H9 (cell line): Measurements from ENCODE around the gene S1PR5. TPM values are rescaled to one million over a fixed set of nuclear protein-coding genes. Genes with fewer than 3 reads are reported as not detected.

Source experiments
- DNase-seq: peaks from one replicate; pipeline ENCODE4 v3.0.0-alpha.2; 2017
- H2AFZ ChIP-seq: one replicate; pipeline ENCODE4 v1.6.1; 2013; ENCODE audit warnings: mild to moderate bottlenecking, low read length, control low read depth, moderate library complexity
- H2AK5ac ChIP-seq: 2 replicates; pipeline ENCODE4 v1.6.1; 2013; ENCODE audit warnings: low read length, control low read depth, mixed read lengths; ENCODE audit not compliant: insufficient read length
- H2BK120ac ChIP-seq: one replicate; pipeline ENCODE4 v1.6.1; 2013; ENCODE audit warnings: low read depth, mild to moderate bottlenecking, low read length, control low read depth, inconsistent platforms; ENCODE audit not compliant: poor library complexity, severe bottlenecking
- H2BK12ac ChIP-seq: 2 replicates; pipeline ENCODE4 v1.6.1; 2013; ENCODE audit warnings: low read length, control low read depth, mixed read lengths, low read depth; ENCODE audit not compliant: insufficient read length
- H2BK15ac ChIP-seq: 2 replicates; pipeline ENCODE4 v1.6.1; 2013; ENCODE audit warnings: low read depth, low read length, control low read depth
- H2BK20ac ChIP-seq: one replicate; pipeline ENCODE4 v1.6.1; 2013; ENCODE audit warnings: low read depth, mild to moderate bottlenecking, low read length, control low read depth, inconsistent platforms; ENCODE audit not compliant: poor library complexity, severe bottlenecking
- H2BK5ac ChIP-seq: 2 replicates; pipeline ENCODE4 v1.6.1; 2013; ENCODE audit warnings: low read length, control low read depth, mixed read lengths; ENCODE audit not compliant: insufficient read length
- H3K14ac ChIP-seq: 2 replicates; pipeline ENCODE4 v1.6.1; 2013; ENCODE audit warnings: low read length, control low read depth; ENCODE audit not compliant: insufficient read depth
- H3K18ac ChIP-seq: 2 replicates; pipeline ENCODE4 v1.6.1; 2013; ENCODE audit warnings: low read depth, mild to moderate bottlenecking, mixed read lengths, low read length, control low read depth; ENCODE audit not compliant: insufficient read length
- H3K23ac ChIP-seq: 2 replicates; pipeline ENCODE4 v1.6.1; 2013; ENCODE audit warnings: low read length, control low read depth, mixed read lengths, low read depth; ENCODE audit not compliant: insufficient read length
- H3K23me2 ChIP-seq: 2 replicates; pipeline ENCODE4 v1.6.1; 2013; ENCODE audit warnings: low read depth, mild to moderate bottlenecking, mixed read lengths, low read length, control low read depth; ENCODE audit not compliant: insufficient read length, poor library complexity, severe bottlenecking
- H3K27ac ChIP-seq: 2 replicates; pipeline ENCODE4 v1.5.1; 2013; ENCODE audit warnings: low read length, control low read depth, mixed read lengths, low read depth; ENCODE audit not compliant: insufficient read length
- H3K27me3 ChIP-seq: 2 replicates; pipeline ENCODE4 v1.6.1; 2013; ENCODE audit warnings: low read length, control low read depth, inconsistent platforms; ENCODE audit not compliant: insufficient read depth
- H3K4ac ChIP-seq: 2 replicates; pipeline ENCODE4 v1.6.1; 2013; ENCODE audit warnings: low read depth, mild to moderate bottlenecking, control low read depth, inconsistent platforms, low read length, moderate library complexity
- H3K4me1 ChIP-seq: 2 replicates; pipeline ENCODE4 v1.6.1; 2013; ENCODE audit warnings: low read length, control low read depth, inconsistent platforms; ENCODE audit not compliant: insufficient read depth
- H3K4me2 ChIP-seq: 2 replicates; pipeline ENCODE4 v1.6.1; 2013; ENCODE audit warnings: low read length, control low read depth, mixed read lengths; ENCODE audit not compliant: insufficient read length, insufficient read depth
- H3K56ac ChIP-seq: 2 replicates; pipeline ENCODE4 v1.6.1; 2013; ENCODE audit warnings: low read depth, mild to moderate bottlenecking, mixed read lengths, low read length, control low read depth; ENCODE audit not compliant: insufficient read length
- H3K79me1 ChIP-seq: 2 replicates; pipeline ENCODE4 v1.6.1; 2013; ENCODE audit warnings: low read depth, mild to moderate bottlenecking, moderate library complexity, low read length, control low read depth, inconsistent platforms; ENCODE audit not compliant: insufficient read depth, poor library complexity, severe bottlenecking
- H3K79me2 ChIP-seq: 2 replicates; pipeline ENCODE4 v1.6.1; 2013; ENCODE audit warnings: low read length, control low read depth, inconsistent platforms; ENCODE audit not compliant: insufficient read depth
- H3K9ac ChIP-seq: 2 replicates; pipeline ENCODE4 v1.6.1; 2013; ENCODE audit warnings: low read length, control low read depth, mixed read lengths; ENCODE audit not compliant: insufficient read length; ENCODE audit errors: extremely low read depth
- H3K9me3 ChIP-seq: one replicate; pipeline ENCODE4 v1.6.1; 2013; ENCODE audit warnings: low read depth, low read length, inconsistent platforms; ENCODE audit not compliant: control insufficient read depth
- H3T11ph ChIP-seq: one replicate; pipeline ENCODE4 v1.6.1; 2013; ENCODE audit warnings: mild to moderate bottlenecking, low read length, control low read depth, inconsistent platforms
- H4K20me1 ChIP-seq: one replicate; pipeline ENCODE4 v1.6.1; 2013; ENCODE audit not compliant: control insufficient read depth, insufficient read length, insufficient read depth
- H4K5ac ChIP-seq: 2 replicates; pipeline ENCODE4 v1.6.1; 2013; ENCODE audit warnings: low read depth, mild to moderate bottlenecking, mixed read lengths, low read length, control low read depth; ENCODE audit not compliant: insufficient read length
- H4K8ac ChIP-seq: replicated peaks from 2 replicates; pipeline ENCODE4 v1.6.1; 2013; ENCODE audit warnings: low read length, control low read depth, mixed read lengths, low read depth; ENCODE audit not compliant: insufficient read length
- H4K91ac ChIP-seq: 2 replicates; pipeline ENCODE4 v1.6.1; 2013; ENCODE audit warnings: low read depth, mild to moderate bottlenecking, moderate library complexity, mixed read lengths, low read length, control low read depth; ENCODE audit not compliant: insufficient read length
- H3K27ac Mint-ChIP-seq, 3 experiments: 2 replicates in 2 of 3; 3 replicates in 1 of 3; pipeline ENCODE4 v1.8.0; 2020 to 2021; ENCODE audit warnings: mixed read lengths in 3 of 3, mild to moderate bottlenecking in 1 of 3, moderate library complexity in 1 of 3
- H3K27me3 Mint-ChIP-seq: 2 replicates; pipeline ENCODE4 v1.8.0; 2021; ENCODE audit warnings: low read depth, mild to moderate bottlenecking, moderate library complexity, mixed read lengths
- H3K36me3 Mint-ChIP-seq, 3 experiments: 2 replicates in 2 of 3; 3 replicates in 1 of 3; pipeline ENCODE4 v1.8.0; 2020 to 2021; ENCODE audit warnings: low read depth in 3 of 3, mixed read lengths in 3 of 3; ENCODE audit not compliant: insufficient read depth in 1 of 3
- H3K4me1 Mint-ChIP-seq, 2 experiments: 2 replicates each; pipeline ENCODE4 v1.8.0; 2020; ENCODE audit warnings: mixed read lengths in 2 of 2
- H3K4me3 Mint-ChIP-seq, 2 experiments: 2 replicates in 1 of 2; 3 replicates in 1 of 2; pipeline ENCODE4 v1.8.0; 2020 to 2021; ENCODE audit warnings: mild to moderate bottlenecking in 2 of 2, mixed read lengths in 2 of 2, moderate library complexity in 1 of 2
- H3K9me3 Mint-ChIP-seq, 2 experiments: 2 replicates in 1 of 2; 3 replicates in 1 of 2; pipeline ENCODE4 v1.8.0; 2020; ENCODE audit warnings: mild to moderate bottlenecking in 2 of 2, mixed read lengths in 2 of 2, moderate library complexity in 1 of 2
- WGBS: extraction: QIAGEN DNeasy Blood & Tissue Kit; methylation state at CpG from one replicate; pipeline ENCODE4 v1.1.7; 2013; ENCODE audit warnings: missing lambda C conversion rate, low lambda C conversion rate, mixed read lengths; ENCODE audit not compliant: insufficient read length; ENCODE audit errors: extremely low coverage; 5-methylcytosine and 5-hydroxymethylcytosine counted together
- total RNA-seq: library from RNA; stranded (reverse); gene quantifications from 2 replicates; pipeline ENCODE4 v1.2.1, GENCODE V29; 2021
- TF ChIP-seq, protein P1 (sequence below): fragments of 200-600 bp; sonication (generic); conservative IDR thresholded peaks from 3 replicates; pipeline ENCODE4 v1.8.0; 2021; ENCODE audit warnings: antibody characterized with exemption, mild to moderate bottlenecking

Gene S1PR5
- total RNA-seq, 1 experiment from 2014 or later: 8.1 TPM

DNA sequence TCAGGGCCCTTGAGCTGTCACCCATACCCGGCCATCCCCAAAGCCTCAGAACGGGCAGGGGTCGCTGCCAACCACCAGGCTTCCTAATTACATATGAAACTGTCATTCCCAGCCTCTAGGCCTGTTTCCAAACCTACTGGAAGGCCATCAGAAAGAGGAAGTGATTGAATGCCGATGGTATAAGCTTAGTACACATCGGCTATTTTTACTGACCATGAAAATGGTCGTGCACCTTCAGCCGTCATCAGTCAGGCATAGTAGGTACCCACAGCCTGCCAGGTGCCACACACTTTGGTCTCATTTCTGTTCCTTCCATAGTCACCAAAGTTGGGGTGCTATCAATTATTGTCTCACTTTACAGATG, 38.3 kb upstream of the S1PR5 start:
- Histone ChIP-seq H4K91ac (no peak overlapping the region), H3K79me2 (no peaks in the 10 kb centered on the region), H4K8ac (no peak overlapping the region), H3T11ph (no peak overlapping the region), H3K4ac (no peak overlapping the region), H3K9me3 (no peaks in the 10 kb centered on the region), H2BK20ac (no peak overlapping the region), H3K23ac (no peak overlapping the region), H3K23me2 (no peaks in the 10 kb centered on the region), H4K5ac (no peak overlapping the region), H2BK5ac (no peak overlapping the region), H3K9ac (no peak overlapping the region), H3K27me3 (no peaks in the 10 kb centered on the region), H2AK5ac (no peak overlapping the region), H3K56ac (no peak overlapping the region), H4K20me1 (peaks cover 2% of the 10 kb centered on the region), H2AFZ (no peak overlapping the region), H3K18ac (no peak overlapping the region), H3K14ac (no peak overlapping the region), H2BK12ac (no peak overlapping the region), H2BK15ac (no peak overlapping the region), H2BK120ac (no peak overlapping the region), H3K4me2 (no peak overlapping the region), H3K27ac (no peak overlapping the region), H3K79me1 (no peaks in the 10 kb centered on the region), H3K4me1 (no peaks in the 10 kb centered on the region)
- no peak overlapping the region for H3K4me3 Mint-ChIP-seq
- no CpG with 5 or more reads among the region's 7 CpGs for WGBS
- H3K27me3 Mint-ChIP-seq: no peaks in the 10 kb centered on the region
- peaks cover 32 to 93% (median 78%) of the 10 kb centered on the region in 3 experiments; a peak in 6 of 7 replicates for H3K36me3 Mint-ChIP-seq
- no peaks in the 10 kb centered on the region for H3K9me3 Mint-ChIP-seq
- TF ChIP-seq, protein P1, sequence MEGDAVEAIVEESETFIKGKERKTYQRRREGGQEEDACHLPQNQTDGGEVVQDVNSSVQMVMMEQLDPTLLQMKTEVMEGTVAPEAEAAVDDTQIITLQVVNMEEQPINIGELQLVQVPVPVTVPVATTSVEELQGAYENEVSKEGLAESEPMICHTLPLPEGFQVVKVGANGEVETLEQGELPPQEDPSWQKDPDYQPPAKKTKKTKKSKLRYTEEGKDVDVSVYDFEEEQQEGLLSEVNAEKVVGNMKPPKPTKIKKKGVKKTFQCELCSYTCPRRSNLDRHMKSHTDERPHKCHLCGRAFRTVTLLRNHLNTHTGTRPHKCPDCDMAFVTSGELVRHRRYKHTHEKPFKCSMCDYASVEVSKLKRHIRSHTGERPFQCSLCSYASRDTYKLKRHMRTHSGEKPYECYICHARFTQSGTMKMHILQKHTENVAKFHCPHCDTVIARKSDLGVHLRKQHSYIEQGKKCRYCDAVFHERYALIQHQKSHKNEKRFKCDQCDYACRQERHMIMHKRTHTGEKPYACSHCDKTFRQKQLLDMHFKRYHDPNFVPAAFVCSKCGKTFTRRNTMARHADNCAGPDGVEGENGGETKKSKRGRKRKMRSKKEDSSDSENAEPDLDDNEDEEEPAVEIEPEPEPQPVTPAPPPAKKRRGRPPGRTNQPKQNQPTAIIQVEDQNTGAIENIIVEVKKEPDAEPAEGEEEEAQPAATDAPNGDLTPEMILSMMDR: no peak
- H3K27ac Mint-ChIP-seq: no peak overlapping the region; a peak in 1 of 7 replicates
- no peak for DNase-seq
- H3K4me1 Mint-ChIP-seq: no peaks in the 10 kb centered on the region
